Central memory CD8-positive, alpha-beta T cell (primary cell): Measurements from ENCODE around the gene APOBR.
"Not testable (repeated sequence)": the region's sequence is repeated elsewhere in the genome, so short reads cannot be mapped to it uniquely, and the experiment has no call there.

Experiments
- ATAC-seq: fragments of 150-1000 bp; cut with Tn5 transposase; replicated peaks from 2 replicates; pipeline ENCODE4 v1.10.0; 2022; ENCODE audit warnings: mild to moderate bottlenecking, moderate FRiP score, moderate number of reproducible peaks; ENCODE audit not compliant: poor library complexity, severe bottlenecking; ENCODE audit errors: extremely low read depth
- DNase-seq, 2 donors: peaks; one replicate each; pipeline ENCODE4 v3.0.0; 2021; ENCODE audit warnings: low spot score in 2 of 2
- H3K27ac Mint-ChIP-seq: one replicate; pipeline ENCODE4 v1.8.0; 2022; ENCODE audit warnings: low read depth, mild to moderate bottlenecking, moderate library complexity, mixed read lengths
- H3K27me3 Mint-ChIP-seq: one replicate; pipeline ENCODE4 v1.8.0; 2022; ENCODE audit warnings: mixed read lengths
- H3K36me3 Mint-ChIP-seq: one replicate; pipeline ENCODE4 v1.8.0; 2022; ENCODE audit warnings: mild to moderate bottlenecking, moderate library complexity, mixed read lengths; ENCODE audit not compliant: insufficient read depth
- H3K4me1 Mint-ChIP-seq: one replicate; pipeline ENCODE4 v1.8.0; 2022; ENCODE audit warnings: mixed read lengths
- H3K4me3 Mint-ChIP-seq: one replicate; pipeline ENCODE4 v1.8.0; 2022; ENCODE audit warnings: mild to moderate bottlenecking, moderate library complexity, mixed read lengths
- H3K9me3 Mint-ChIP-seq: one replicate; pipeline ENCODE4 v1.8.0; 2022; ENCODE audit warnings: mixed read lengths

APOBR gene

DNA sequence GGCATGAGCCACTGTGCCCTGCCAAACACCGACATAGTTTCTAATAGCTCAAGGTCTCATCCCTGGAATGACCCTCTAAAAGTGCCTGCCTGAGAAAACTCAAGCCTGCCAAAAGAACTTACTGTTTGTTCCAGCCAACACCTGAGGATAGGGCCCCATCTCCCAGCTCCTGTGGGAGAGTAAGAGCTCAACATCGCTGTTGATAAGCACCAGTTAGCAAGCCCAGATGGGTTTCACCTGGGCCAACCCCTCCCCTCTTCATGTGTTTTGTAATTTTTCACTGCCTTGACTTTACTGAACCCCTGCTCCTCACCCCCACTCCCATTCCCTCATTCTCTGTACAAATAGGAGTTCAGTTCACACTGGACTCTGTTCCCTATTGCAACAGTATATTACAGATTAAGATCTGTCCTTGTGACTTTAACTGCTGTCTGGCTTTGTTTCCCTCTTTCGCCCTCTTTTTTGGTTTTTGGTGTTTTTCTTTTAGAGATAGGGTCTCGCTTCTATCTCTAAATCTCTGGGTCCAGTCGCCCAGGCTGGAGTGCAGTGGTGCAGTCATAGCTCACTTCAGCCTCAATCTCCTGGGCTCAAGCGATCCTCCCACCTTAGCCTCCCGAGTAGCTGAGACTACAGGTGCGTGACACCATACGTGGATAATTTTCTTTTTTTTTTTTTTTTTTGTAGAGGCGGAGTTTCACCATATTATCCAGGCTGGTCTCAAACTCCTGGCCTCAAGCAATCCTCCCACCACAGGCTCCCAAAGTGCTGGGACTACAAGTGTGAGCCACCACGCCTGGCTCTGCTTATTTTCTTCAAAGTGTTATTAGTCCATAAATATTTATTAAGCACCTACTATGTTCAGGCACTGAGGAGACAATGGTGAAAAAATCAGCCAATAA, 32.0 kb downstream of the APOBR start:
- H3K27me3 Mint-ChIP-seq: no peaks in the 10 kb centered on the region
- no peak overlapping the region for H3K27ac Mint-ChIP-seq
- no peaks in the 10 kb centered on the region for H3K4me1 Mint-ChIP-seq
- no peak overlapping the region for H3K4me3 Mint-ChIP-seq
- ATAC-seq (no peak), DNase-seq (no peak)
- H3K9me3 Mint-ChIP-seq: no peaks in the 10 kb centered on the region
- H3K36me3 Mint-ChIP-seq: peaks cover 2% of the 10 kb centered on the region

DNA sequence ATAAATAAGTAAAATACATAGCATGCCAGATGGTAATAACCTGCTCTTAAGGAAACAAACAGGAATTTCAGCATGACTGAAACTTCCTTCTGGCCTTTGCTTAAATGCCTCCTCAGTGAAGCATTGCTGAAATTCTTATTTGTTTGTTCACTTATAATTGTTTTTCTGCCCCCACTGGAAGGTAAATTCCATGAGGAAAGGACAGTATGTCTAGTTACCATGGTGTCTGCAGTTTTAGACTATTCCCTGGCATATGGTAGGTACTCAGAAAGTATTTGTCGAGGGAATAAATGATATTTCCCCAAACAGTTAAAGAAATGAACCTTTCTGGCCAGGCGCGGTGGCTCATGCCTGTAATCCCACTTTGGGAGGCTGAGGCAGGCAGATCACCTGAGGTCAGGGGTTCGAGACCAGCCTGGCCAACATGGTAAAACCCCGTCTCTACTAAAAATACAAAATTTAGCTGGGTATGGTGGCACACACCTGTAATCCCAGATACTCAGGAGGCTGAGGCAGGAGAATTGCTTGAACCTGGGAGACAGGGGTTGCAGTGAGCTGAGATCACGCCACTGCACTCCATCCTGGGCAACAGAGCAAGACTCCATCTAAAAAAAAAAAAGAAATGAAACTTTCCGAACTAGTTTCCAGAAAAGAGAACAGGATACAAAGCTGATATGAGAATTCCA, 32.8 kb downstream of the APOBR start:
- not testable (repeated sequence) for H3K9me3 Mint-ChIP-seq, H3K27me3 Mint-ChIP-seq, DNase-seq, H3K4me3 Mint-ChIP-seq, ATAC-seq, H3K36me3 Mint-ChIP-seq, H3K27ac Mint-ChIP-seq, H3K4me1 Mint-ChIP-seq

DNA sequence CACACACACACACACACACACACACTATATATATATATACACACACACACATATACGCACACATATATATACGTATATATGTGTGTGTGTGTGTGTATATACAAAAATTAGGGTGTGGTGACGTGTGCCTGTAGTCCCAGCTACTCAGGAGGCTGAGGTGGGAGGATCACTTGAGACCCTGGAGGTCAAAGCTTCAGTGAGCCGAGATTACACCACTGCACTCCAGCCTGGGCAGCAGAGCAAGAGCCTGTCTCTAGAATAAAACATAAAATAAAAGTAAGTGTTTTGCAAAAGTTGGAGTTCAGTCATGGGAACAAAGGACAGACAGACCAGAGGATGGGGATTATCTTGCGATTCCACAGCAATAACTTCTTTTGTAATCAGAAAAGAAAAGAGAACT, 33.5 kb downstream of the APOBR start:
- Mint-ChIP-seq H3K27ac (no peak overlapping the region), H3K9me3 (no peaks in the 10 kb centered on the region), H3K4me1 (peaks cover 2% of the 10 kb centered on the region), H3K27me3 (no peaks in the 10 kb centered on the region), H3K4me3 (no peak overlapping the region), H3K36me3 (peaks cover 5% of the 10 kb centered on the region)
- ATAC-seq: no peak
- no peak for DNase-seq

DNA sequence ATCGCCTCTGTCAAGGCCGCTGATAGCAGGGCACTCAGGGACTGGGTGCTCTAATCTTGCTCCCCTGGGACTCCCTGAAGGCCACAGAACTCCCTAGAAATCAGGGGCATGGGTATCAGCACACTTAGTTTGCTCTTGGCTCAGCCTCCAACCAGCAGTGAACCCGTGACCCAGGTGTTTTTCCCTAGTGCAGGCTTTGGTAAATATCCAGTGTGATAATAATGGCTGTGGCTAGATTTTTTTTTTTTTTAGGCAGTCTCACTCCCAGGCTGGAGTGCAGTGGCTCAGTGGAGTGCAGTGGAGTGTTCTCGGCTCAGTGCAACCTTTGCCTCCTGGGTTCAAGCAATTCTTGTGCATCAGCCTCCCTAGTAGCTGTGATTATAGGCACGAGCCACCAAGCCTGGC, 34.0 kb downstream of the APOBR start:
- Mint-ChIP-seq H3K9me3 (no peaks in the 10 kb centered on the region), H3K4me3 (no peak overlapping the region), H3K27ac (no peak overlapping the region), H3K27me3 (no peaks in the 10 kb centered on the region), H3K36me3 (peaks cover 5% of the 10 kb centered on the region), H3K4me1 (peaks cover 7% of the 10 kb centered on the region)
- no peak for DNase-seq
- ATAC-seq: no peak

DNA sequence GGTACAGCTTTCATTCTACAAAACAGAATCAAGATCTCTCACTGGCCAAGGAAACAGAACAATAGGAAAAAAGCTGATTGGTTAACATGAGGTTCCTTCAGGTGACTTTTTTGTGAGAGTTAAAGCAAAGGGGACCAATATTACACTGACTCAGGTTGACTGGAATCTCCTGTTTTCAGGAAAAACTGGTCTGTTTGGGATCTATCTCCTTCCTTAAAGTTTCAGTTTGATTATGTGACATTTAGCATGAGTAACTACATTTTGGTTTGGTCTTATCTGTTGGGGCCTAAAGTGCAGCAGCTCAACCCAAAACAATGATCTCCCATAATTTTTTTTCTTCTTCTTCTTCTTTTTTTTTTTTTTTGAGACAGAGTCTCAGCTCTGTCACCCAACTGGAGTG, 34.7 kb downstream of the APOBR start:
- Mint-ChIP-seq H3K36me3 (peaks cover 5% of the 10 kb centered on the region), H3K27ac (no peak overlapping the region), H3K9me3 (no peaks in the 10 kb centered on the region), H3K4me3 (no peak overlapping the region), H3K27me3 (no peaks in the 10 kb centered on the region), H3K4me1 (peaks cover 10% of the 10 kb centered on the region)
- ATAC-seq (no peak), DNase-seq (no peak)

DNA sequence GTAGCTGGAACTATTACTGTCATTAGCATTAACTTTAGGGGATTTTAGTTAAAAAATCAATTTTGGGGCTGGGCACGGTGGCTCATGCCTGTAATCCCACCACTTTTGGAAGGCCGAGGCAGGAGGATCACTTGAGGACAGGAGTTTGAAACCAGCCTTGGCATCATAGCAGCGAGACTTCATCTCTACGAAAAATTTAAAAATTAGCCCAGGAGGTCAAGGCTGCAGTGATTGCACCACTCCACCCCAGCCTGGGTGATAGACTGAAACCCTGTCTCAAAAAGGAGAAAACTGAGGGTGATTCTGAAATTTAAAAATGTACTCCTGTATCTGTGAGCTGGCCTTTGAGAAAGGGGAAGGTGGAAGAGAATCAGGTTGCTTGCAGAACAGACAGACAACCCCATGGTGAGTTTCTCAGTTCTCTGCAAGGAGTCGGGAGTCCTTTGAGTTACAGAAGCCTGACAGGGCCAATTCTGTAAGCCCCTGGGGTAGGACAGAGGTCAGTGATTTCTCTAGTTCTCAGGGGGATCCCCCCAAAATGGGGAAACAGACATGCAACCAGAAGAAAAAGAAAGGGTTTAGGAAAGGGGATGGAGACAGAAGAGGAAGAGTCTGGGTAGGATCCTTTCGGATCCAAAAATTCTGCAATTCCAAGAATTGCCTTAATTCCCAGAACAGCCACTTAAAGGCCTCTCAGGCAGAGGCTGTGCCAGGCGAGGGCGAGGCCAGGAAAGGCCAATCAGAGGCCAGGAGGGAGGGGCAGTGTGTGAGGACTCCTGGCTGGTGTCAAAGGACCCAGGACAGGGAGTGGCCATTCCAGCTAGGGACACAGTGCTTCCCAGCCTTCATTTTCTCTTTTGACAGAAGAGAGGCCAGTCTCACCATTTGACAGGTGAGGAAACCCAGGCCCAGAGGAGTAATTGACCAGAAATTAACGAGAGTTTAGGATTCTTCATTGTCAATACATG, 37.6 kb downstream of the APOBR start:
- Mint-ChIP-seq H3K27ac (no peak overlapping the region), H3K9me3 (peaks cover 4% of the 10 kb centered on the region), H3K27me3 (no peaks in the 10 kb centered on the region), H3K36me3 (peaks cover 5% of the 10 kb centered on the region), H3K4me1 (peaks cover 27% of the 10 kb centered on the region), H3K4me3 (no peak overlapping the region)
- DNase-seq: no peak
- no peak for ATAC-seq

DNA sequence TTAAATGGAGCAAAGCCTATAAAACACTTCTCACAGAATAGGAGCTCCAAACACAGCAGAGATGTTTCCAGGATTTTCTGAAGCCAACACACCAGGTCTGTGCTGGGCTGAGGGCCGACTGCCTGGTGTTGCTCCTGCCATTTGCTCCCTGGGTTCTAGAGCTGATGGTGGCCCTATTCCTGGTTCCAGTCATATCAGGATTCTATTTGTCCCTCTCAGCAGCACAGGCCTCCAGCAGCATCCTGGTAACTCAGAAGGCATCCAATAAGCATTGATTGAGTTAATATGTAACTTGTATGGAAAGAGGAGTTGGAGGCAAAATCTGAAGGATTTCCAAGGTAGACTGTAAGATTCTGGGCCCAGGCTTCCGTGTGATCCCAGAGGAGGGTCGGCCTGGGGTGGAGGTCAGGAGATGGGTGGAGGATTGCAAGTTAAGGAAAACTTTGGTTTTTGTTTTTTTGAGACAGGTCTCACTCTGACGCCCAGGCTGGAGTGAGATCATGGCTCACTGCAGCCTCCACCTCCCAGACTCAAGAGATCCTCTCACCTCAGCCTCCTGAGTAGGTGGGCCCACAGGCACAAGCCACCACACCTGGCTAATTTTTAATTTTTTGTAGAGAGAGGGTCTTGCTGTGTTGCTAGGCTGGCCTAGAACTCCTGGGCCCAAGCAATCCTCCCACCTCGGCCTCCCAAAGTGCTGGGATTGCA, 38.7 kb downstream of the APOBR start:
- peaks cover 27% of the 10 kb centered on the region for H3K4me1 Mint-ChIP-seq
- peaks cover 5% of the 10 kb centered on the region for H3K36me3 Mint-ChIP-seq
- peaks cover 4% of the 10 kb centered on the region for H3K9me3 Mint-ChIP-seq
- no peak for DNase-seq
- no peak for ATAC-seq
- no peaks in the 10 kb centered on the region for H3K27me3 Mint-ChIP-seq
- no peak overlapping the region for H3K4me3 Mint-ChIP-seq
- peak overlapping the region; percentile 14 for H3K27ac Mint-ChIP-seq

DNA sequence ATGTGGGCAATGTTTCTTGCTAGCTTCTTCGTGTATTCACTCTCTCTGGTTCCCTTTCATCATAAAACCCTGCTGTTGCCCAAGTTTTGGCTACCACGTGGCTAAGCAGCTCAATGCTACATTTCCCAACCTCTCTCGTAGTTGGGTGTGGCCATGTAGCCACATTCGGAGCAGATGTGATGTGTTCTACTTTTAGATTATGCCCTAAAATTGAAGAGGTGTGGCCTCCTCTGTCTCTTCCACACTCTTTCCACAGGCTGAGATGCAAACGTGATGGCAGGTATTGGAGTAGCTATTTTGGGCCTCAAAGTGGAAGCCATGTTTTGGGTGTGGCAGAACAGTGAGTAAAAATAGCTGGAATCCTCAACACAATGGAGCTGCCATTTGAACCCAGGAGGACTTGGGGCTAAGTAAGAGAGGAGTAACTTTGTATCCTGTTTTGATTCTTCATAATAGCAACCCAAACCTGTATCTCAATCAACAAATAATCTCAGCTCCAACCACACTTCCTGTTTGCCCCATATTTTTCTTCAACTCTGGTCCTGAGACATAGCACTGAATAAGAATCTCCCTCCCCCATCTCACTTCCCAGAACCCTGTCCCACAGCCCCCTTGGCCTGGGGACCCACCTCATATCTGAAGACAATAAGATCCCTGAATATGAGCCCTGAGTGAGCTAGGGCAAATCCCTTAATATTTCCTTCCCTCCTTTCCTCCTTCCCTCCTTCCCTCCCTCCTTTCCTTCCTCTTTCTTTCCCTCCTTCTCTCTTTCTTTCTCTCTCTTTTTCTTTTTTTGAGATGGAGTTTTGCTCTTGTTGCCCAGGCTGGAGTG, 40.3 kb downstream of the APOBR start:
- Mint-ChIP-seq H3K9me3 (peaks cover 4% of the 10 kb centered on the region), H3K4me3 (peak overlapping the region; percentile 45), H3K36me3 (peaks cover 7% of the 10 kb centered on the region), H3K4me1 (peaks cover 27% of the 10 kb centered on the region), H3K27ac (peak overlapping the region; percentile 92), H3K27me3 (no peaks in the 10 kb centered on the region)
- DNase-seq: no peak
- peak; percentile 82 for ATAC-seq

DNA sequence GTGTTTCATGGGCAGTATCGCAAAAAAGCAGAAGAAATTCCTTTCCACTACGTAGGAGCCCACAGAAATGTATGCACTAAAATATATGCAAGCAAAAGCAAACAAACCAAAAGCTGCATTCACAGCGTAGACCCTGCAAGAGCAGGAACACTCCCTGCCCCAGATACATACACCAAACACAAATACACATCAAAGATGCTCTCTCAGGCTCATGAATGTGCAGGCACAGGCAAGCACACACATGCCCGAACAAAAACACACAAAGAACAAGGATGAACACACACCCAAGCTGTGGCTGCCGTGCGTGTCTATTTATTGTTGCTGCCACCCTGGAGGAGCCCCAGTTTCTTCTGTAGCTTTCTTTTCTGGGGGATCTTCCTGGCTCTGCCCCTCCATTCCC, 42.6 kb downstream of the APOBR start:
- H3K27ac Mint-ChIP-seq: no peak overlapping the region
- ATAC-seq (no peak), DNase-seq (no peak)
- H3K36me3 Mint-ChIP-seq: peaks cover 4% of the 10 kb centered on the region
- H3K4me1 Mint-ChIP-seq: peaks cover 27% of the 10 kb centered on the region
- no peak overlapping the region for H3K4me3 Mint-ChIP-seq
- peaks cover 8% of the 10 kb centered on the region for H3K27me3 Mint-ChIP-seq
- H3K9me3 Mint-ChIP-seq: peaks cover 4% of the 10 kb centered on the region

DNA sequence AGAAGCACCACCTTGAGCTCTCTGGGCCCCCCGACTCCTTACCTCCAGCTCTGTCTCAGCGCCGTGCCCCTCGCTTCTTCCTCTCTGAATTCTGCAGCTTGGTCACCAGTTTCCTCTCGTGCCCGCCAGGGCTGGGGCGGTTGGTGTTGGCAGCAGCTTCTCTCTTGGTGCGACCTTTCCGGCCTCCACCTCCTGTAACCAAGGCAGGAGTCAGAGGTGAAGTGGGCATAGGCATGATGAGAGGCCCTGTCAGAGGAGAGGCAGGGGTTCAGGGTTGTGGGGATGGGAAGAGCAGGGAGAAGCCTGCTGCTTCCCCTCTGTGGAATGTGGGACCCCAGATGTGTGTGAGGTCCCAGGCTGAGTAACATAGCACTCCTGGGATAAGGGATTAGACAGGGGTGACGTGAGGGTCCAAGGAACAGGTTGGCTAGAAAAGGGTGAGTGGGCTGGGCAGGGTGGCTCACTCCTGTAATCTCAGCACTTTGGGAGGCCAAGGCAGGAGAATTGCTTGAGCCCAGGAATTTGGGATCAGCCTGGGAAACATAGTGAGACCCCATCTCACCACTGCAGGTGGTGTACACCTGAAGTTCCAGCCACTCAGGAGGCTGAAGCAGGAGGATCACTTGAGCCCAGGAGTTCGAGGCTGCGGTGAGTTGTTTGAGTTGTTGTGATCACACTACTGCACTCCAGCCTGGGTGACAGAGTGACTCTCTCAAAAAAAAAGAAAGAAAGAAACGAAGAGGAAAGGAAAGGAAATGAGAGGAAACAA, 43.7 kb downstream of the APOBR start:
- H3K27ac Mint-ChIP-seq: peak overlapping the region; percentile 41
- H3K9me3 Mint-ChIP-seq: peaks cover 4% of the 10 kb centered on the region
- peaks cover 28% of the 10 kb centered on the region for H3K4me1 Mint-ChIP-seq
- peaks cover 3% of the 10 kb centered on the region for H3K36me3 Mint-ChIP-seq
- ATAC-seq (no peak), DNase-seq (no peak)
- peaks cover 17% of the 10 kb centered on the region for H3K27me3 Mint-ChIP-seq
- H3K4me3 Mint-ChIP-seq: no peak overlapping the region
